ENCODE measurements around the gene EXOSC3.
"Not testable (repeated sequence)": the region's sequence is repeated elsewhere in the genome, so short reads cannot be mapped to it uniquely, and the experiment has no call there.

EXOSC3 gene

GRCh38 chr9:37784616-37785483 is at the start of gene EXOSC3:
Gene EXOSC3 (minus strand): TSS chr9:37785064. CDS start chr9:37785044, 20 bp downstream.
- DNase-seq: peak; percentile 82

GRCh38 chr9:37827483-37828165 is 42.8 kb upstream of the EXOSC3 start:
- DNase-seq: no peak

GRCh38 chr9:37825174-37825573 is 40.3 kb upstream of the EXOSC3 start:
- not testable (repeated sequence) for DNase-seq

GRCh38 chr9:37820142-37820541 is 35.3 kb upstream of the EXOSC3 start:
- DNase-seq: no peak

GRCh38 chr9:37818849-37819248 is 34.0 kb upstream of the EXOSC3 start:
- no peak for DNase-seq

DNA sequence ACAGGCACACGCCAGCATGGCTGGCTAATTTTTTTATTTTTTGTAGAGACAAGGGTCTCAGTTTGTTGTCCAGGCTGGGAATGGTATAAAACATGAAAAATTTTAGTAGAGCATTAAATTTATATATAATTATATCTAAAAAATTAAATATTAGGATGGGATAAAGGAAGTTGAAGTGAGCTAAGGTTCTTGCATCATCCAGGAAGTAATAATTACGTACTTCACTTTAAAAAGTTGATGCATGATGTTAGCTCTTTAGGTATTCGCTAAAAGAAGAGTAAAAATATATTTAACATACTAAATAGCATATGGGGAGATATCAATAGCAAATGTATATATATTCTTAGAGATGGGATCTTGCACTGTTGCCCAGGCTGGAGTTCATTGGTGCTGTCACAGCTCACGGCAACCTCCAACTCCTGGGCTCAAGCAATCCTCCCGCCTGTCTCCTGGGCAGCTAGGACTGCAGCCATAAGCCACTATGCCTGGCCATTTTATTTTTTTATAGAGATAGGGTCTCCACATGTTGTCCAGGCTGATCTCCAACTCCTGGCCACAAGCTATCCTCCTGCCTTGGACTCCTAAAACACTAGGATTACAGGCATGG is 28.0 kb upstream of the EXOSC3 start:
- no peak for DNase-seq

GRCh38 chr9:37811906-37812476 is 27.1 kb upstream of the EXOSC3 start:
- no peak for DNase-seq

DNA sequence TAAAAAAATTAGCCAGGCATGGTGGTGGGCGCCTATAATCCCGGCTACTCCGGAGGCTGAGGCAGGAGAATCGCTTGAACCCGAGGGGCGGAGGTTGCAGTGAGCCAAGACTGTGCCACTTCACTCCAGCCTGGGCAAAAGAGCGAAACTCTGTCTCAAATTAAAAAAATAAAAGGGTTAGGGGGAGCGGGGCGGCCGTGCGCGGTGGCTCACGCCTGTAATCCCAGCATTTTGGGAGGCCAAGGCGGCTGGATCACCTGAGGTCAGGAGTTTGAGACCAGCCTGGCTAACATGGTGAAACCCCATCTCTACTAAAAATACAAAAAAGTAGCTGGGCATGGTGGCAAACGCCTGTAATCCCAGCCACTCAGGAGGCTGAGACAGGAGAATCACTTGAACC is 24.8 kb upstream of the EXOSC3 start:
- DNase-seq: not testable (repeated sequence)

DNA sequence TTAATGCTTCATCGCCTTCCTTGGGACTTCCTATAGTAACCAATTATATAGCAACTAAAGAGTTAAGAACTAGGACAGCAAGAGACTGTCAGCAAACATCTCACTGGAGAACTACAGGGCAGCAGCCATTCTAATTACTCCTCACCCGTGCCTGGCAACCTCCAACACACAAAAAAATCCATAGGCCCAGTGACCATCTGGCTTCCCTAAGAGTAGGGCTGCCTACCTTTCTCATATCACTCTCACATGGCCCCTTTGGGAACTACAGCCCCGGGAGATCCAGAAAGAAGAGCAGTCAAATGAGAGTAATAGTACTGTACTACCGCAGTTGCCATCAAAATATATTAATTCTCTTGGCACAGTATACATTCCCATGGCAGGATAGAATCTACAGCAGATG is 21.4 kb upstream of the EXOSC3 start:
- DNase-seq: no peak

GRCh38 chr9:37801959-37802711 is 17.3 kb upstream of the EXOSC3 start:
- no peak for DNase-seq

DNA sequence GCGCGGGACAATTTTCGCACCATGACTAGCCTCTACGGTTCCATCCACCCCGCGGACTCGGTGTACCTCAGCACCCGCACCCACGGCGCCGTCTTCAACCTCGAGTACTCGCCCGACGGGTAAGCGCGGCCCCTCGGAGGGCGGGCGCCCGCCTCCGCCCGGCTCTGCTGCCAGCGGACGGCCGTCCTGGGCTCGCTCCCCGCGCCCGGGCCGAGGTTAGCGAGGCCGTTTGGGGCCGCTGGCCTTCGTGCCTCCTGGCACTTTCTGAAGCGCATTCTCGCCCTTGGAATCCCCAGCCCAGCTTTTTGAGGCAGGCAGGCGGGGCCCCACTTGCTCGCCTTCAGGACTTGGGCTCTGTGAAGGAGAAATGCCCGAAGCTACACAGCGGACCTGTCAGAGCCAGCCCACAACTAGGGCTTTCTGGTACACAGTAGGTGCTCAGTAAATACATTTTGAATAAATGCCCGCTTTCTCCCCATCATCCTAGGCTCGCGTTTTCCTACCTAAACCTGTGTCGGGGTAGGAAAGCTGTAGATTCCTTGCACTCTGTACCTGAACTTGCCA is 16.5 kb upstream of the EXOSC3 start:
- DNase-seq: peak; percentile 39

- peak; percentile 88 for DNase-seq
Measured at GRCh38 chr9:37800631-37801286, 15.9 kb upstream of the EXOSC3 start, which contains the start of gene DCAF10. Gene DCAF10 (plus strand): TSS chr9:37800797. CDS start chr9:37800867, 70 bp downstream.

DNA sequence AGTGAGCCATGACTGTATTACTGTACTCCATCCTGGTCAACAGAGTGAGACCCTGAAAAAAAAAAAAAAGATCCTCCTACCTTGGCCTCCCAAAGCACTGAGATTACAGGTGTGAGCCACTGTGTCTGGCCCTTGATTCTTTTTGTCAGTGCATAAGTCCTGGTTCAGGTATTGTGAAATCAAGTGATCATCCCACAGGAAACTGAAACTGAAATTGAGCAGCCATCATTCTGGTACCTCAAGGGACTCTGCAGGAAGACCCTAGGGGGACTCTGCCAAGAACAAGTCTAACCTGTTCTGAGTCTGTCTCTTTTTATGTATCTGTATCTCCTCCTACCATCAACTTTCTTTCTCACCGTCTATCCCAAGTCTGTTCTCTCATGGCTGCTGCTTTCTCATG is 13.8 kb upstream of the EXOSC3 start:
- DNase-seq: no peak

- DNase-seq: no peak
Measured at GRCh38 chr9:37796232-37796631, 11.4 kb upstream of the EXOSC3 start.

DNA sequence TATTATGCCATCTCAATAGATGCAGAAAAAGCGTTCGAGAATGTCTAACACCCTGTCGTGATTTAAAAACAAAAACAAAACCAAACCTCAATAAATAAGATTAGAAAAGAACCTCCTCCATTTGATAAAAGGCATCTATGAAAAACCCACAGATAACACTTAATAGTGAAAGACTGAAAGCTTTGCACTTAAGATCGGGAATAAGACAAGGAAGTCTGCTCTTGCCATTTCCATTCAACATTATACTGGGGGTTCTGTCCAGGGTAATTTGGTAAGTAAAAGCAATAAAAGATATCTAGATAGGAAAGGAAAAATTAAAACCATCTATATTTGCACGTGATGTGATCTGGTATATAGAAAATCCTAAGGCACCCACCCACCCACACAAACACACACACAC is 7.3 kb upstream of the EXOSC3 start:
- DNase-seq: no peak

DNA sequence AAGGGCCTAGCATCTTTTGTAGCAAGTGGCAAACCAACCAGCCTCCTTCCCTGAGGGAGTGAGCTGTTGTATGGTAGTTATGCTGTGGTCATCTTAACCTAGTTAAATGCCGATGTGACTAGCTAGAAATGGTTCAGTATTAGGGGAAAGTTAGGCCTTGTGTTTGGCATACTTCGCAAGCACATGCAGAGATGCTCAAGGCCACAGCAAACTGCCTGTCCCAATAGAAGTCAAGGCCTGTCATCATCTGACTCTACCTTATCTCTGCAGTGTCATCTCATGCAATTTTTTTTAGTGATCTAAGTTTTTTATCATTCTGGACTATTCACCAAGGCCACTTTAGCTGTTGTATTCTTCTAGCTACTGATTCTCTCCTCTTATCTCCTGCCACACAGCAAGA is 5.2 kb upstream of the EXOSC3 start:
- DNase-seq: no peak

- DNase-seq: no peak
Measured at GRCh38 chr9:37788332-37788731, 3.5 kb upstream of the EXOSC3 start.

DNA sequence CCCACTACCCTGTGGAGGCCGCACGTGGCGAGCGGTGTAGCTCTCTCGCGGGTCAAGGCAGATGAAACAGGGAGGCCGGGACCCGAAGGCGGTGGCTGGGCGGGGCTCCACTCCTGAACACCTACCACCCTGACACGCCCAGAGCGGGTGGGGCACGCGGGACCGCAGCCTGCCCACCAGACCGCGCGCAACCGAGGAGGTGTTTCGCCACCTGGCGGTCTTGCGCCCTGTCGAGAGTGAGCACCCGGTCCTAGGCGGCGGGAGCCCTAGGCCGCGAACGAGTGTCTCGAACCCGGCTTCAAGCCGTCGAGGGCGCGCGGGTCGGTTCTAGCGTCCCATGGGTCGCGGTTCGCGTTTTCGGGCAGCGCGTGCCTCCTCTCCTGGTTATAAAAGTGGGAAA is 2.2 kb upstream of the EXOSC3 start:
- DNase-seq: no peak

- no peak for DNase-seq
Measured at GRCh38 chr9:37784291-37784615, 611 bp downstream of the EXOSC3 start.

DNA sequence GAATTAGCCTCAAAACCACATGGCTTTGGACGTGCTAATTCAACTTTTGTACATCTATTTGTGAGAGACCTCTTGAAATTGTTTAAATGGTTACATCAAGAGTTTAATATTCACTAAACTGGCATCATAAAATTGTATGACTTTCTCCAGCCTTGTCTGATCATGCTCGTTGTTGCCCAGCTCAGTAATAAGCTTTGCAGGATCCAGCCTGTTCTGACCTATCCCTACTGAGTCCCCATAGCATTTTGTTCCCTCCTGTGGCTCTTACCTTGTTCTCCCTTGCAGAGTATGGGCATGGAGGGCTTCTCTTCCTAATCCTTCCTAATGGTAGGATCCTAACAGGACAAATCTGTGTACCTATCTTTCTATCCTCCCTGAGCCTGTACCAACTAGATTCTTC is 6.3 kb downstream of the EXOSC3 start:
- DNase-seq: no peak

- no peak for DNase-seq
Measured at GRCh38 chr9:37776328-37776727, 8.5 kb downstream of the EXOSC3 start.
